Activated naive CD4-positive, alpha-beta T cell (primary cell): ENCODE data around the gene SMARCA2.

ENCODE experiments used
- DNase-seq, 4 experiments: peaks; one replicate each; lab custom pipeline; 2025; lab: John Stamatoyannopoulos, UW

The SMARCA2 gene

GRCh38 chr9:2087500-2088313 is 72.6 kb downstream of the SMARCA2 start:
- DNase-seq = no peak

GRCh38 chr9:2093920-2094597 is 78.9 kb downstream of the SMARCA2 start:
- no peak for DNase-seq

GRCh38 chr9:2096376-2096970 is 81.3 kb downstream of the SMARCA2 start:
- DNase-seq = no peak

- DNase-seq = no peak
These were observed 91.5 kb downstream of the SMARCA2 start for GRCh38 chr9:2106666-2107065.

GRCh38 chr9:2107906-2108451 is 92.8 kb downstream of the SMARCA2 start:
- no peak for DNase-seq

GRCh38 chr9:2109069-2109650 is 94.0 kb downstream of the SMARCA2 start:
- no peak for DNase-seq

- no peak for DNase-seq
These were observed 94.9 kb downstream of the SMARCA2 start for GRCh38 chr9:2110036-2110435.

GRCh38 chr9:2116073-2116472 is 100.9 kb downstream of the SMARCA2 start:
- DNase-seq = no peak

- DNase-seq = no peak
These were observed 102.4 kb downstream of the SMARCA2 start for GRCh38 chr9:2117527-2117926.

- DNase-seq = no peak
These were observed 104.4 kb downstream of the SMARCA2 start for GRCh38 chr9:2119566-2119965.

GRCh38 chr9:2120926-2121689 is 106.0 kb downstream of the SMARCA2 start:
- no peak for DNase-seq

GRCh38 chr9:2122299-2122698 is 107.2 kb downstream of the SMARCA2 start:
- DNase-seq = no peak

GRCh38 chr9:2125906-2126305 is 110.8 kb downstream of the SMARCA2 start:
- DNase-seq = no peak

GRCh38 chr9:2126331-2126803 is 111.2 kb downstream of the SMARCA2 start:
- no peak for DNase-seq

- DNase-seq = no peak
These were observed 112.3 kb downstream of the SMARCA2 start for GRCh38 chr9:2127486-2127885.

- no peak for DNase-seq
These were observed 113.0 kb downstream of the SMARCA2 start for GRCh38 chr9:2128141-2128540.

- DNase-seq = no peak
These were observed 113.5 kb downstream of the SMARCA2 start for GRCh38 chr9:2128618-2129017.

- no peak for DNase-seq
These were observed 115.8 kb downstream of the SMARCA2 start for GRCh38 chr9:2130941-2131340.

GRCh38 chr9:2132484-2133082 is 117.4 kb downstream of the SMARCA2 start:
- DNase-seq = no peak

- DNase-seq = no peak
These were observed 119.2 kb downstream of the SMARCA2 start for GRCh38 chr9:2134391-2134790.

- no peak for DNase-seq
These were observed 123.5 kb downstream of the SMARCA2 start for GRCh38 chr9:2138646-2139045.
